ENCODE data around the gene ANKRD34C. TPM values are rescaled to one million over a fixed set of nuclear protein-coding genes. Genes with fewer than 3 reads are reported as not detected.

Gene ANKRD34C
- total RNA-seq, 1 experiment from 2014 or later, result not detected

- Mint-ChIP-seq H3K9me3 (peaks cover 7% of the 10 kb centered on the region), H3K4me3 (no peak overlapping the region), H3K27me3 (ENCODE audit: low read depth) (peaks cover 50% of the 10 kb centered on the region), H3K4me1 (no peaks in the 10 kb centered on the region), H3K27ac (no peak overlapping the region), H3K36me3 (no peaks in the 10 kb centered on the region)
- DNase-seq (ENCODE audit: low spot score), result no peak
- TF ChIP-seq MYBL2 (CRISPR knock-in tag; IDR thresholded peaks at IDR 0.05), result no peak
- TF ChIP-seq ZNF423 (CRISPR knock-in tag; IDR thresholded peaks at IDR 0.05), result no peak
- TF ChIP-seq IRF1 (CRISPR knock-in tag; IDR thresholded peaks at IDR 0.05), result no peak
- TF ChIP-seq ERG (CRISPR knock-in tag; IDR thresholded peaks at IDR 0.05), result no peak
- no peak for TF ChIP-seq RORB (CRISPR knock-in tag; IDR thresholded peaks at IDR 0.05)
- no peak for TF ChIP-seq SP1 (CRISPR knock-in tag; conservative IDR thresholded peaks at IDR 0.05)
- TF ChIP-seq PRRX2 (CRISPR knock-in tag; IDR thresholded peaks at IDR 0.05), result no peak
- TF ChIP-seq KAT7 (CRISPR knock-in tag; IDR thresholded peaks at IDR 0.05; ENCODE audit: borderline replicate concordance), result no peak
- TF ChIP-seq SOX15 (CRISPR knock-in tag; IDR thresholded peaks at IDR 0.05), result no peak
- TF ChIP-seq ZNF671 (CRISPR knock-in tag; IDR thresholded peaks at IDR 0.05), result no peak
- no peak for TF ChIP-seq ATF1 (CRISPR knock-in tag; IDR thresholded peaks at IDR 0.05)
- no peak for TF ChIP-seq HMGA2 (CRISPR knock-in tag; IDR thresholded peaks at IDR 0.05)
- no peak for TF ChIP-seq ZNF219 (CRISPR knock-in tag; IDR thresholded peaks at IDR 0.05; ENCODE audit: borderline replicate concordance)
- no peak for TF ChIP-seq TP53 (CRISPR knock-in tag; IDR thresholded peaks at IDR 0.05)
- TF ChIP-seq SMAD3 (CRISPR knock-in tag; IDR thresholded peaks at IDR 0.05; ENCODE audit: borderline replicate concordance), result no peak
- TF ChIP-seq SMAD4 (CRISPR knock-in tag; IDR thresholded peaks at IDR 0.05), result no peak
- TF ChIP-seq NFYB (CRISPR knock-in tag; conservative IDR thresholded peaks at IDR 0.05; ENCODE audit: low read depth), result no peak
- CTCF ChIA-PET, result no interaction called here
- no peak for ATAC-seq
- POLR2A ChIA-PET, result no interaction called here
These were observed 16.8 kb downstream of the ANKRD34C start for GRCh38 chr15:79299126-79299840.

DNA sequence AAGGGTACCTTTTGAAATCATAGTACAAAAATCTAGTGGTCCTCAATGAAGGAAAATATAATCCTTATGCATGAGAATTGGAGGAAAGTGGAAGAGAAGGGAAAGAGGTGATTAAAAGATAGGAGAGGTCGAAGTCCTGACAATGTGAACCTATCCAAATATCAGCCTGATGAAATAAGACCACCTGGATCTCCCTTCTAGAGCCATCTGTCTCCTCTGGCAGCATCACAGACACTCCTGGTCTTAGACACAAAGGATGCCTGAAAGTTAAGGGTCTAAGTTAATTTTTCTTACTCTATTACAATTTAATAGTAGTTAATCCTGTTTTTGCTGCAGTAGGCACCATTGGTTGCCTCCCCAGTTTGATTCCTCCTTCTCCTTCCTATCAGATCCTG, 17.3 kb downstream of the ANKRD34C start:
- DNase-seq (ENCODE audit: low spot score) (no peak), ATAC-seq (no peak)
- TF ChIP-seq E2F5 (CRISPR knock-in tag; IDR thresholded peaks at IDR 0.05), result no peak
- no peak for TF ChIP-seq IRF2 (CRISPR knock-in tag; IDR thresholded peaks at IDR 0.05; ENCODE audit: borderline replicate concordance, low read depth)
- no peak for TF ChIP-seq MYBL2 (CRISPR knock-in tag; IDR thresholded peaks at IDR 0.05)
- TF ChIP-seq CTCF (IDR thresholded peaks at IDR 0.05), result no peak
- no peak for TF ChIP-seq MXD4 (CRISPR knock-in tag; IDR thresholded peaks at IDR 0.05; ENCODE audit: borderline replicate concordance)
- TF ChIP-seq USF2 (CRISPR knock-in tag; IDR thresholded peaks at IDR 0.05), result no peak
- Mint-ChIP-seq H3K27ac (no peak overlapping the region), H3K36me3 (no peaks in the 10 kb centered on the region), H3K27me3 (ENCODE audit: low read depth) (peaks cover 51% of the 10 kb centered on the region), H3K9me3 (peaks cover 7% of the 10 kb centered on the region), H3K4me3 (no peak overlapping the region), H3K4me1 (no peaks in the 10 kb centered on the region)
- ChIA-PET CTCF (no interaction called here), POLR2A (no interaction called here)

Data from WTC11 (cell line).